EH (cell line): ENCODE results near the gene PACRG.

Experiments
- DNase-seq: peaks from one replicate; pipeline ENCODE4 v3.0.0-alpha.2; 2015; ENCODE audit warnings: low read depth

PACRG gene

DNA sequence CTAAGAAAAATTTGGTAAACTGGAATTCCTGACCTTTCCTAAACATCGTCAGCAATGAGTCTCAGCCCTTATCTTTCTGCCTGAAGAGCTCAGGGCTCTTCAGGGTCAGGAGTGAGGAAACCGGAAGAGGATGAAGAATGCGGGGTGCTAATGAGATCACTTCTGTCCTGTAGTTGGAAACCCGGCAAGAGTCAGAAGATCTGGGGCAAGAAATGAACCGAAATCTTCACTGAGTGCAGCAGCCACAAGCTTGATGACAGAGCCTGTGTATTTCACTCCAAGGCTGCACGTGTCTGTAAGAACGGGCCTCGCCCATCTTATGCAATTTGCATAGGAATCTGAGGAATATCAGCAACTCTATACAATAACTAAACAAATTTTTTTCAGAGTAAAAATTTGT is 626.3 kb downstream of the PACRG start:
- DNase-seq: no peak

- DNase-seq: no peak
Measured at GRCh38 chr6:163354761-163355425, 627.1 kb downstream of the PACRG start.

DNA sequence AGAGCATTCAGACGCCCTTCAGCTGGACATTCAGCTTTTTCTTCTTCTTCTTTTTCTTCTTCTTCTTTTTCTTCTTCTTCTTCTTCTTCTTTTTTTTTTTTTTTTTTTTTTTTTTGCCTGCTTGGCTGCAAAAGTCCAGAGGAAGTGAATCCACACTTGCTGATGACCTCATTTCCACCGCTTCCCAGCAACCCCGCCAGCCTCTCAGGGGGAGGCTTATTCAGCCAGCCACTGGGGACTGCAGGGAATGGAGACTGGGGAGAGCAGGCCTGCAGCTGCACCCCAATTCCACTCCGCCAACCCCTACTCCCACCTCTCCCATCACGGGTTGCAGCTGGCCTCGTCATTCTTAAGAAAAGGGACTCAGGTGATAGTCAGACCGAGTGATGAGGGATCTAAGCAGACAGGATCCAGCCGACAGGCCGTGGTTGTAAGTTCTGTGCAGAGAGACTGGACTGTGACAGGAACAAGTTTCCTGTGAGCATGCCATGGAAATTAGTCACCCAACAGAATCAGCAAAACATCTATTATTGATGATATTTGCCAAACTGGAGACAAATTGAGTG is 627.7 kb downstream of the PACRG start:
- DNase-seq: peak; percentile 11

GRCh38 chr6:163356324-163356723 is 628.5 kb downstream of the PACRG start:
- DNase-seq: no peak

- no peak for DNase-seq
Measured at GRCh38 chr6:163356743-163357142, 629.0 kb downstream of the PACRG start.

GRCh38 chr6:163364641-163365040 is 636.9 kb downstream of the PACRG start:
- no peak for DNase-seq
